Fibroblast of skin of left quadriceps (primary cell): ENCODE results near the gene CDKAL1.
"Not testable (repeated sequence)": the region's sequence is repeated elsewhere in the genome, so short reads cannot be mapped to it uniquely, and the experiment has no call there.

Experiments used
- DNase-seq, 2 experiments: peaks; one replicate each; pipeline ENCODE4 v3.0.0-alpha.2; 2013; ENCODE audit warnings: low read depth in 2 of 2

The CDKAL1 gene

DNA sequence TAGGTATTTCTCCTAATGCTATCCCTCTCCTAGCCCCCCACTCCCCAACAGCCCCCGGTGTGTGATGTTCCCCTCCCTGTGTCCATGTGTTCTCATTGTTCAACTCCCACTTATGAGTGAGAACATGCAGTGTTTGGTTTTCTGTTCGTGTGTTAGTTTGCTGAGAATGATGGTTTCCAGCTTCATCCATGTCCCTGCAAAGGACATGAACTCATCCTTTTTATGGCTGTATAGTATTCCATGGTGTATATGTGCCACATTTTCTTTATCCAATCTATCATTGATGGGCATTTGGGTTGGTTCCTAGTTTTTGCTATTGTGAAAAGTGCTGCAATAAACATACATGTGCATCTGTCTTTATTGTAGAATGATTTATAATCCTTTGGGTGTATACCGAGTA, 56.2 kb downstream of the CDKAL1 start:
- not testable (repeated sequence) for DNase-seq

DNA sequence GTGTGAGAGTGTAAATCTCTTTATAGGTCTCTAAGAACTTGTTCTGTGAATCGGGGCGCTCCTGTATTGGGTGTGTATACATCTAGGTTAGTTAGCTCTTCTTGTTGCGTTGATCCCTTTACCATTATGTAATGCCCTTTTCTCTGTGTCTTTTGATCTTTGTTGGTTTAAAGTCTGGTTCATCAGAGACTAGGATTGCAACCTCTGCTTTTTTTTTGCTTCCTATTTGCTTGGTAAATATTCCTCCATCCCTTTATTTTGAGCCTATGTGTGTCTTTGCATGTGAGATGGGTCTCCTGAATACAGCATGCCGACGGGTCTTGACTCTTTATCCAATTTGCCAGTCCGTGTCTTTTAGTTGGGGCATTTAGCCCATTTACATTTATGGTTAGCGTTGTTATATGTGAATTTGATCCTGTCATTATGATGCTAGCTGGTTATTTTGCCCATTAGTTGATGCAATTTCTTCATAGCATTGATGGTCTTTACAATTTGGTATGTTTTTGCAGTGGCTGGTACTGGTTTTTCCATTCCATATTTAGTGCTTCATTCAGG, 60.1 kb downstream of the CDKAL1 start:
- DNase-seq = not testable (repeated sequence)

DNA sequence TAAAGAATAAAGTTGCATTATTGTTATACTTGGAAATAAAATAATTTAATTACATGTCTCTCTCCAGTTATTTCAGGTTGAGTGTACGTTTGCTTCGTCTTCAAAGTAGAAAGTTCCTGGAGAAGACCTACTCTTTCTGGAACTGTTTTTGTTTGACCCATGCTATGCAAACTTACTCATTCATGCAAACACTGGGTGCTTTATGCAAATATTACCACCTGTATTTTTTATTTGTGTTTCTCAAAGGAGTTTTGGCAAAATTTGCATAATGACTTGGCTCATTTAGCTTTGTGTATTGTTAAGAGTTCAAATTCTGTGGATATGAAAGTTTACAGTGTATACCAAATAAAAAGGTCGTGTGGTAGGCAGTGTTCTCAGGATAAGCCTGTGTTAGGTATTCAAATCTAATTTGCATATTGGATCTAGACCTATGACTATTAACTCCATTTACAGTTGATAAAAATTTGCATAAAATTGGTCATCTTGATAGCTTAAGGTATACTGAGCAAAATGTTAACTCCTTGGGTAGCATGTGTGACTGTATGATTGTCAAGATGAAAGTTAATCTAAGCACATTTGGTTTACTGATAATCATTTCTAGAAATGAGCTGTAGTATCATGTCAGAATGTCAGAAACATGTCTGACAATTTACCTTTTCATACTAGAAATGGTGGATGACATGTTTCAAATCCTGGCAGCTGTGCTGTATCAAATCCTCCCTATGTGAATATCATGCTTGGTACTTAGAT, 65.2 kb downstream of the CDKAL1 start:
- DNase-seq = no peak

DNA sequence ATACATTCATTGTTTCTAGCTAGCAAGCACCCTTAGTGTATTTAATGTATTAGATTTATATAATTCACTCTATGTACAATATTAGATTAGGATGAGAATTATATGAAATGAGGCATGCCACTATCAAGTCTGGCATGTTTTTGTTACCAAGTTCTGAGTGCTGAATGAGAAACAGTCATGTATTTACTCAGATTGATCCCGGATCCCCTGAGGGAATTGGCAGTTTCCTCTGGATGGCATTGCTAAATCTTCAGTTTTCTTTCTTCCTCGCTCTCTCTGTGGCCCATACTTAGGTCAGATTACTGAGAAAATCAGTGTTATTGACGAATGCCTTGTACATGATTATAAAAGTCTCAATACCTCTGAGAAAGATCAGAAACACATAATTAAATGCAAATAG, 66.6 kb downstream of the CDKAL1 start:
- DNase-seq = no peak

DNA sequence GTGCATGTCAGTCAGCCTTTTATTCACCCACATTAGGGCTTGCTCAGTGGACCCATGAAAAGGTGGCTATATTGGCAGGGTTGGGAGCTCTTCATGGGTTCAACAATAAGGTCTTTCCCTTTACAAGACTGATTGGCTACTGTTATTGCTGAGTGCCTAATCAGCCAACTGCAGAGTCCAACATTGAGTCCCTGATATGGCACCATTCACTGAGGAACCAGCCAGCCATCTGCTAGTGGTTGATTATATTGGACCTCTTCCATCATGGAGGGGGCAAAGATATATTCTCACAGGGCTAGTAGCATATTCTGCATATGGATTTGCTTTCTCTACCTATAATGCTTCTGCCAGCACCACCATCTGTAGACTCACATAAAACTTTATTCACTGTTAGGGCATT, 69.9 kb downstream of the CDKAL1 start:
- DNase-seq = no peak

DNA sequence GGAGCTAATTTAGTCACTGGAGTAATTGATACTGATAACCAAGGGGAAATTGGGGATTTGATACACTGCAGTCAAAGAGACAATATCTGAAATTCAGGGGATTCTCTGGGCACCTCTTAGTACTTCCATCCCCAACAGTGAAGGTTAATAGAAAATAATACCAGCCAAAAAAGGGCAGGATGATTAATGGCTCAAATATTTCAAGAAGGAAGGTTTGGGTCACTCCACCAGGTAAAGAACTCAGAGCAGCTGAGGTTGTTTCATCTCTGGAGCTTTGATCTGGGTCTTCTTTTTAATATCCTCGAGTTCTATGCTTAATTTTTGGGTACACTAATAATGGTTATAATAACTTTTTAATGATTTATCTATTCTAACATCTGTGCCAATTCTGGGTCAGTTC, 70.8 kb downstream of the CDKAL1 start:
- no peak for DNase-seq

DNA sequence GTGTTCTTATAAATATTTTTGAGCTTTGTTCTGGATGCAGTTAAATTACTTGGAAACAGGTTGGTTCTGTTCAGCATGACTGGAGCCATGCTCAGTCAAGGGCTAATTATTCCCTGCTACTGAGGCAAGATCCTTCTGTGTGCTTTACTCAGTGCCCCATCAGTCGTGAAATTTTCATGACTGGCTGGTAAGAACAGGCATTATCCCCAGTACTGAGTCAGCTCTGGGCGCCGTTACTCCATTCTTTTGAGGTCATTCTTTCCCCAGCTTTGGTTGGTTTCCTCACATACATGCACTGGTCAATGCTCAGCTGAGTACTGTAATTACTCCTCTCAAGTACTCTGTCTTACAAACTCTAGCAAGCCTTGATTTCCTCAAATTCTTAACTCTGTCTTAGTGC, 71.3 kb downstream of the CDKAL1 start:
- DNase-seq = no peak

DNA sequence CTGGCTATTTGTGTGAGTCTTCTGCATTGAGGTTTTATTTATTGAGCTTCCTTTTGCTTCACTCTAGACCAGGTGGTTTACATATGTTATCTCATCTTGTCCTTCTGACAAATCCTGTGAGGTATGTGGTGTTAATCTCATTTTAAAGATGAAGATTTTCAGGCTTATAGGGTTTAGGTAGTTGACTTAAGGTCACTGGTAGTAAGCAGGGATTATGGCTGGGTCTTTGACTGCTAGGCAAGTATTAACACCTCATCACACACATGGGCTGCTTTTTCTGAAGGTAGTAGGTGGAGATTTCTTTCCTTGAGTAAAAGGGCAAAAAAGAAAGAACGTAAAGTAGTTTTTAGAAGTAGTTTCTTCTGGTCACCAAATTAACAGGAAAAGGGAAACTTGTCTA, 72.6 kb downstream of the CDKAL1 start:
- no peak for DNase-seq

DNA sequence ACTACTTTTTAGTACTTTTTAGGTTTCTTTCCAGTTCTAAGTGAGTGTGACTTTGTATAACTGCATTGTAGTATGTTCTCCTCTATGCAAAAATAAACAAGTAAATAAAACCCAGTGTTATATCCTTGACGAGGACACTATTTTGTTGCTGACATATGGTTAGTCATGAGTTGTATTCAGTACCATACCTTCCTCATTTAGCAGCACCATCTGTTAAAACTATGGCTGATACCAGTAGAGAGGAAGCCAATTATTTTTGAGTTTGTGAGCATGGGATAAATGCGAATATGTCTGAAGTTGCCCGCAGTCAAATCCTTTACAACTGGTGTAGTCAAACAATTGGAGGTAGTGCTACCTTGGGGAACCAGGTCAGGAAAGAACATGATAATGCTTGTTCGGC, 74.1 kb downstream of the CDKAL1 start:
- no peak for DNase-seq

DNA sequence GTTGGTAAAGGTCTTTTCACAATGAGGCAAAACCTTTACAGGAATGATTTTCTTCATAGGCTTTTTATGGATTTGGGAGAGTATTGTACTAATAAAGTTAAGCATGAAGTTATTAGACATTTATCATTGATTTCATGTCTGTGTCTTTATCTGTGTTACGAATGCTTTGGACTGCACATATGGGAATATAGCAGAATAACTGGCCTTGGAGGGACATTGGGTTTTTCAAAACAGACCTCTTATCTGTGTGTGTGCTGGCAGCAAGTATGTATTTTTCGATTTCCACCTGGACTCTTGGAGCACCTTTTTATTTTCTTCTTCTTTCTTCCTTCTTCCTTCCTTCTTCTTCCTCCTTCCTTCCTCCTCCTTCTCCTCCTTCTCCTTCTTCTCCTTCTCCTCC, 74.6 kb downstream of the CDKAL1 start:
- no peak for DNase-seq

DNA sequence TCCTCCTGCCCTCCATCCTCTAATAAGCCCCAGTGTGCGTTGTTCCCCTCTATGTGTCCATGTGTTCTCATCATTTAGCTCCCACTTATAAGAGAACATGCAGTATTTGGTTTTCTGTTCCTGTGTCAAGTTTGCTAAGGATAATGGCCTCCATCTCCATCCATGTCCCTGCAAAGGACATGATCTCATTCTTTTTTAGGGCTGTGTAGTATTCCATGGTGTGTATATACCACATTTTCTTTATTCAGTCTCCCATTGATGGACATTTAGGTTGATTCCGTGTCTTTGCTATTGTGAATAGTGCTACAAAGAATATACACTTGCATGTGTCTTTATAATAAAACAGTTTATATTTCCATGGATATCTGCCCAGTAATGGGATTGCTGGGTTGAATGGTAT, 75.7 kb downstream of the CDKAL1 start:
- DNase-seq = not testable (repeated sequence)

DNA sequence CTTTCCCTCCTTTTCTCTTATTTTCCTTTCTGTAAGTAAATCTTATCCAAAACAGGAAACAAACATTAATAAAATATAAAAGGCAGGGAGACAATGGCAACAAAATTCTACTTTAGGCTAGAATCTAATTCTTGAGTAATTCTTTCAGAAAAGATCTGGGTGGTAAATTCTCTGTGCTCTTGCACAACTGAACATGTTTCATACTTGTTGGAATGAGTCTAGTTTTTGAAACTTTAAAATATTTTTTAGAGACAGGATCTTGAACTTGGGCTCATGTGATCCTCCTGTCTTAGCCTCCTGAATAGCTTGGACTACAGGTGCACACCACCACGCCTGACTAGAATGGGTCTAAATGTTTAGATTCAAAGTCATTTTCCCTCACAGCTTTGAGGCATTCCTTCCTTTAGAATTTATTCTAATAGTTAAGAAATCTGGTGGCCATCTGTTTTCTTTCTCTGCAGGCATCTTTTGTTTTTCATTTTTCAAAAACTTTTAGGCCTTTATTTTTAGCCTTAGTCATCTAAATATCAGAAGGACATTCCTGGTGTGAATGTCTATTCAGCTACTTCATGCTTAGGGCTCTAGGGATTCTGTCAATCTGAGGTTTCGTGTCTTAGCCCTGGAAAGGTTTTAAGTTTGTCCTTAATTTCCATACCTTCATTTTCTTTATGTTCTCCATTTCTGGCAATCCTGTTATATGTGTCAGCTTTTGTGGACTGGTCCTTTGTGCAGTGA, 76.5 kb downstream of the CDKAL1 start:
- DNase-seq = peak; percentile 10 to 17

DNA sequence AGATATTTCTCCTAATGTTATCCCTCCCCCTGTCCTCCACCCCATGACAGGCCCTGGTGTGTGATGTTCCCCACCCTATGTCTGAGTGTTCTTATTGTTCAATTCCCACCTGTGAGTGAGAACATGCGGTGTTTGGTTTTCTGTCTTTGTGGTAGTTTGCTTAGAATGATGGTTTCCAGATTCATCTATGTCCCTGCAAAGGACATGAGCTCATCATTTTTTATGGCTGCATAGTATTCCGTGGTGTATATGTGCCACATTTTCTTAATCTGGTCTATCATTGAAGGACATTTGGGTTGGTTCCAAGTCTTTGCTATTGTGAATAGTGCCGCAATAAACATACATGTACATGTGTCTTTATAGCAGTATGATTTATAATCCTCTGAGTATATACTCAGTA, 83.3 kb downstream of the CDKAL1 start:
- DNase-seq = not testable (repeated sequence)

DNA sequence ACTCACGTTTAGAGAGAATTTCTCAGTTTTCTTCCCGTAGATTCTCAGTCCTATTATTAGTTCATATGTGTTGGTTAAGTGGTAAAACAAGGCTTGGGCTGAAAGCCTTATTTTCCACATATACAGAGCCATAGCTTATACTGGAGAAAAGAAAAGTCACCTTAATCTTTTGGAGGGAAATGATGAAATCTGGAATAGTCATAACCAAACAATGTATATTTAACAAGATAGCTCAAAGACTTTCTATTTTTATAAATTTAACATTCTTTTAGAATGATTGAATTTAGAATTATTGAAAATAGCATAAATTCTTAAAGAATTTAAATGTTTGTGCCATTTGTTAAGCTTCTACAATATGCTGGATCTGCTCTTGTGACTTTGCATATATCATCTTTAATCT, 85.8 kb downstream of the CDKAL1 start:
- peak; percentile 28 to 30 for DNase-seq

DNA sequence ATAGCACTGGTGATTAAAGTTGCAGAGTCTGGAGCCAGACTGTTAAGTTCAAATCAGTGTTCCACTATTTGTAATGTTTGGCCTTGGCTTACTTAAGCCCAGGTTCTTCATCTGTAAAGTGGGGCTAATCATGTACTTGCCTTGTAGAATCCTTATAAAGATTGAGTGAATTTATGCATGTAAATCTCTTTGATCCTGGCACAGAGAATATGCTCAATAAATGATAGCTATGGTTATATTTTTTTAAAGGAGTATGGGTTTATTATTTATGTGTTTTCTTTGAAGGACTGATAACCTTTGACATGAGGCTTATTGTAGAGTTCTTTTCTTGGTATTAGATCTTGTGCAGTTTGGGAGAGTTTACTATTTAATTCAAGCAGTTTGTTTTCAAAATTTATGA, 89.5 kb downstream of the CDKAL1 start:
- DNase-seq = no peak

DNA sequence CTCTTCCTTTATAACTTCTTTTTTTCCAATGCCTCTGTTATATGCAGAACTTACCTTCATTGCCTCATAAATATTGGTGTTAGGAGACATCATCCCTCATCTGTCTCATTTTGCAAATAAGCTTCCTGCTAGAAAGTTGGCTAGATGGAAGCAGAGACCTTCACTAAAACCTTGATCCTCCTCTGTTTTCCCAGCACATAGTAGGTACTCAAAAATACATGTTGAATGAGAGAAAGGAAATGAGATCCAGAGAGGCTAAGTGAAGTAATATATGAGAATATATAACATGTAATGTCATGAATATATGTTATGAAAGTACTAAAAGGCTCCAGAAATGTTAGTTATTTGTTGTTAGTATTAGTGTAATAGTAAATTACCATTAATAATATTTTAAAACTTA, 91.9 kb downstream of the CDKAL1 start:
- DNase-seq = no peak

DNA sequence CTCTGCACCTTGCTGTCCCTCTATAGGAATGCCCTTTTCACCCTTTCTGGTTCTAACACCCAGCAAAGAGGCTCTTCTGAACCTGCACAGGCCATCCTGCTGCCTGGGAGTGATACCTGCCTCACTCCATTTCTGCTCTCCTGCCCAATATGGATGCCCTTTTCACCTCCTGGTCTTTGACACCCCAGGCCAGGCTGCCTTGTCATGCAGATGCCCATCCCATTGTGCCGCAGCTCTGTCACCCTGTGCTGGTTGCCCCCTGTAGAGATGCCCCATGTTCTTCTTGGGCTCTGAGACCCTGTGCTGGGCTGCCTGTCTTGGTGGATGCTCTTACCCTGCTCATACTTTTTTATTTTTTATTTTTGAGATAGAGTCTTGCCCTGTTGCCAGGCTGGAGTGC, 95.3 kb downstream of the CDKAL1 start:
- DNase-seq = no peak

DNA sequence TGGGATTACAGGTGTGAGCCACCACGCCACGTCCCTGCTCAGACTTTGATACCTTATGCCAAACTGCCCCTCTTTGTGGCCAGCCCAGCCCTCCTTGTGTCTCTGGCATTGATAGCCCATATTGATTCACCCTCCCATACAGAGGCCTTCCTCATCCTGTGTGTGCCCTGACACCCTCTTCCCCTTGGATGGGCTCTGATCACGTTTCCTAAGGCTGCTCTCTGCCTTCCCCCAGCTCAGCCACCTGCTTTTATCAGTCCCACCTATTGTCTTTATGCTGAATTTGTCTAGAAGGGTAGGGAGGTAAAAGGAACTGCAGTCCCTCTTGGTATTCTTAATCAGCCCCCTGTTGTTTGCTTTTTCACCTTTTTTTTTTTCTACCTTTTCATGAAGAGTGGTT, 95.9 kb downstream of the CDKAL1 start:
- no peak for DNase-seq

DNA sequence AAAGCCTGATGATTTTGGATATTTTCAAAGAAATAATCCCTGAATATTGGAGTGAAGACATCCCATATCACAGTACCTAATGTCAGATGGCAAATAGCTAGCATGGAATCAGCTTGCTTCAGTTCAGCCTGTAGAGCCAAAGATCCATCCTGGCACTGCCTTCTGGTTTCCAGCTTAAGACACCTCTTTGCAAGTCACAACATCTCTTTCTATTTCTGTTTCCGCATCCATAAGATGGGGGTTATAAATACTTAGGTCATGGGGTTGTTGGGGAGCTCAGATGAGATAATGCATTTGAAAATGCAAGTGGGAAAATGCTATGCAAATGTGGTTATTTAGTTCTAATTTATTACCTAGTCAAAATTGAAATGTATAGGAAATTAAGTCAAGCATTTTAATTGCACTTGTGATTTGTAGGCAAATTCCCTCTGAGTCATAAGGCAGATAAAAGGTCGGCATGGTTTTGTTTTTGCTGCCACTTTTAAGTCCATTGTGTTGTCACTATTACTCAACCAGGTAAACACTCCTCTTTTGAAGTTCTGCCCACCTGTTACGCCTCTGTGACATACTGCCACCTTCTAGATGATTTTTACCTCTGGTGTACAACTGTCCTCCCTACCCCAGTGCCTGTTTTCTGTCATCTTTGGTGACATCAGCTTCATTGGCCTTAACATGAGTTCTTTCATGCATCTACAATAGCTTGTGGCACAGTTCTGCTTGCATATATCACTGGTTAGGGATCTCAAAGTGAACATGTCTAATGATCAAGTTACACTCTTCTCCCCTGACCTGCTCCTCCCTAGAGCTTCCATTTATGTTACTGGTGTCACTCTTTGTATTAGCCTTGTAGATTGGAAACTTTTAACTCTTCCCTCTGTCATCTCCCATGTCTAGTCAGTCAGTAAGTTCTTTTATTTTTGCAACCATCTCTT, 96.6 kb downstream of the CDKAL1 start:
- DNase-seq = no peak

DNA sequence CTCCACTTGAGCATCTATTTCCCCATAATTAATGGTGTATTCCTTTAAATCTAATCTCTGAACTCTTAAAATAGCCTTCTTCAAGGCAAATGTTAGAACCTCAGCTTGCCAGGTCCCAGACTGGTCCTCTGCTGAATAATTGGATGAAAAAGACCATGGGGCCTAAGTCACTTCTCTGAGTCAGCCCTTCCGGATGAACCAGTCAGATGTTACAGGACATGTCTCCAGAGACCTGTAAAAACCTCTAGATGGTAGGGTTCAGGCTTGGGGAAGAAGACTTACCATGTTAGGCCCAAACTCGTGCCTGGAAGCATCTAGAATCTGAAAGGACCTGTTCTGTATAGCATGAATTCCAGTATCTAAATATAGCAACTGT, 97.3 kb downstream of the CDKAL1 start:
- DNase-seq = no peak

DNA sequence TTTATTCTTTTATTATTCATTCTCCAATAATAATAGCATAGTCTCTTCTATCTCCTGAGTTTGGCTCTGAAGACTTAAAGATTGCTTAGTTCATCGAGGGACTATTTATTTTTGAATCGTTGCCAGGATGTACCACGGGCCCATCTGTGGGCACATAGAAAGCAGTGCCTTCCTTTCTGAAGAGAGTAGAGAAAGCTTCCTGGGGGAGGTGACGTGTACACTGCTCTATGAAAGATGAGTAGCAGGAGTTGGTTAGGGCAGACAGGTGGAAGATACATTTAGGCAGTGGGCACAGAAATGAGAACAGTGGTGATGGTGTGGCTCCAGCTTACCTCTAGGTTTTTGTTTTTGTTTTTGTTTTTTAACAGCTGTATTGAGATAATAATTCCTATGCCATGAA, 98.4 kb downstream of the CDKAL1 start:
- DNase-seq = no peak
